ENCODE measurements around the gene KIF2B.

The KIF2B gene

DNA sequence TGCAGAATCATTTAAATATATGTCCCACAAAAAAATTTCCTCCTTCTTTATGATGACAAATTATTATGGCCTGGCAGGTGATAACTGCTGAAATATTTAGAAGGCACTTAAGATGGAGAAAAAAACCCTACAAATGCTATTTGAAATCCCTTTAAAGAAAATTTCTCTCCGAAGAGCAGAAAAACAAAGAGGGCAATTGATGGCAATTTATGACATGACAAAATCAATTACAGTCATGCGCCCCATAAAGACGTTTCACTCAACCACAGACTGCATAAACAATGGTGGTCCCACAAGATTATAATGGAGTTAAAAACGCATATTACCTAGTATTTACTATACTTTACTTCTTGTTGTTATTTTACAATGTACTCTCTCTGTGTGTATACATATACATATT lies 25.2 kb upstream of the KIF2B start:
- TF ChIP-seq, protein P1, sequence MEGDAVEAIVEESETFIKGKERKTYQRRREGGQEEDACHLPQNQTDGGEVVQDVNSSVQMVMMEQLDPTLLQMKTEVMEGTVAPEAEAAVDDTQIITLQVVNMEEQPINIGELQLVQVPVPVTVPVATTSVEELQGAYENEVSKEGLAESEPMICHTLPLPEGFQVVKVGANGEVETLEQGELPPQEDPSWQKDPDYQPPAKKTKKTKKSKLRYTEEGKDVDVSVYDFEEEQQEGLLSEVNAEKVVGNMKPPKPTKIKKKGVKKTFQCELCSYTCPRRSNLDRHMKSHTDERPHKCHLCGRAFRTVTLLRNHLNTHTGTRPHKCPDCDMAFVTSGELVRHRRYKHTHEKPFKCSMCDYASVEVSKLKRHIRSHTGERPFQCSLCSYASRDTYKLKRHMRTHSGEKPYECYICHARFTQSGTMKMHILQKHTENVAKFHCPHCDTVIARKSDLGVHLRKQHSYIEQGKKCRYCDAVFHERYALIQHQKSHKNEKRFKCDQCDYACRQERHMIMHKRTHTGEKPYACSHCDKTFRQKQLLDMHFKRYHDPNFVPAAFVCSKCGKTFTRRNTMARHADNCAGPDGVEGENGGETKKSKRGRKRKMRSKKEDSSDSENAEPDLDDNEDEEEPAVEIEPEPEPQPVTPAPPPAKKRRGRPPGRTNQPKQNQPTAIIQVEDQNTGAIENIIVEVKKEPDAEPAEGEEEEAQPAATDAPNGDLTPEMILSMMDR (IDR thresholded peaks at IDR 0.05; ENCODE audit: control insufficient read depth, extremely low read depth, insufficient read depth), result no peak
- H3K4me3 ChIP-seq (ENCODE audit: low read depth, low read length), result no peak overlapping the region
- no peak for DNase-seq (ENCODE audit: low read depth)

DNA sequence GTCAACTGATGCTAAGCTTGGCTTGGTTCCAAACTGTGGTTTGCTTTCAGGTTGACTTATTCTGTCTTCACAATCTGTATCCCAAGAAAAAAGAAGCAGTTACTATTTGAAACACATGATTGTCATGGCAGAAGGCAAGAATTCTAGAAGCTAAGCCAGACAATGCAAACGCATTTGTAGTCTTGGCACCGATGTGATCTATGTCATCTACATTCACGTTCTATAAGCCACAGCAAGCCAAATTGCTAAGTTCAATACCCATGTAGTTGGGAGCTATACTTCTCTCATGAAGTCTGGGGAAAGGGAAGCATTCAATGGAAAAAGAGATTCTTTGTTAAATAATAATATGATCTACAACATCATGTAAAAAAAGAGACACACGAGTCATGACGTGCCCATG lies 18.3 kb upstream of the KIF2B start:
- TF ChIP-seq, protein P1 (IDR thresholded peaks at IDR 0.05; ENCODE audit: control insufficient read depth, extremely low read depth, insufficient read depth), result no peak
- no peak overlapping the region for H3K4me3 ChIP-seq (ENCODE audit: low read depth, low read length)

DNA sequence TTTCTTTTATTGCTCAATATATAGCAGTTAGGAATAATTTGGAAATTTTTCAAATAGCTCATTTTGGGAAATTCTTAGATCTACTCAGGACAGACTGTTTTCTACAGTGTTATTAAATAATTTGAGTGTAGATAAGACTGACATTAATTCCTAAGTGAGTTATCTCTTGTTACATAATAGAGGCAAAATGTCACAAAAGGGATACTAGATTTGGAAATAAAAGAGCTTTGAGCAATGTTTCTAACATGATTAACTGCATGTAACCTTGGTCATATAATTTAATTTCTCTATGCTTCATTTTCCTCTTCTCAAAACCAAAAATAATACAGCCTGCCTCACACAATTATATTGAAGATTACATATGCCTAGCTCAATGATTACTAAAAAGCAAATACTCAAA lies 16.3 kb upstream of the KIF2B start:
- DNase-seq (ENCODE audit: low read depth), result no peak
- TF ChIP-seq, protein P1 (IDR thresholded peaks at IDR 0.05; ENCODE audit: control insufficient read depth, extremely low read depth, insufficient read depth), result no peak
- H3K4me3 ChIP-seq (ENCODE audit: low read depth, low read length), result no peak overlapping the region

More for the DNA sequence above, 18.3 kb upstream of the KIF2B start:
- no peak for DNase-seq (ENCODE audit: low read depth)

DNA sequence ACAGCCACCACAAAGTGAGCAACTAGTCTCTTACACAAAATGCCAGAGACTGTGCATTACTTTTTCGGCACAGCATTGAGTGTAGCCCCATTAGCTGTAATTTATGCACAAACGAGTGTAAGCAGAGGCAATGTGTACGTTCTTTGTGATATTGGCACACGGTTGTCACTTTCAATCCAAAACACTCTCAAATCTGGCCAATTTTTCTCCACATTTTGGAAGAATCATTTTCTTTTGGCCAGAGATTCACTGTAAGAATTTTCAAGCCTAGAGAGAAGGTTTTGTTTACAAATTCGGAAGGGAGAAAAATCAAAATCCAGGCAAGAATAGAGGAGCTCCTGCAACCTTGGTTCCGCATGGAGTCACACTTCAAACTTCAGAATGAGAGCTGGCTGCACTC lies 15.4 kb upstream of the KIF2B start:
- no peak for DNase-seq (ENCODE audit: low read depth)
- TF ChIP-seq, protein P1 (IDR thresholded peaks at IDR 0.05; ENCODE audit: control insufficient read depth, extremely low read depth, insufficient read depth), result no peak
- H3K4me3 ChIP-seq (ENCODE audit: low read depth, low read length), result no peak overlapping the region

DNA sequence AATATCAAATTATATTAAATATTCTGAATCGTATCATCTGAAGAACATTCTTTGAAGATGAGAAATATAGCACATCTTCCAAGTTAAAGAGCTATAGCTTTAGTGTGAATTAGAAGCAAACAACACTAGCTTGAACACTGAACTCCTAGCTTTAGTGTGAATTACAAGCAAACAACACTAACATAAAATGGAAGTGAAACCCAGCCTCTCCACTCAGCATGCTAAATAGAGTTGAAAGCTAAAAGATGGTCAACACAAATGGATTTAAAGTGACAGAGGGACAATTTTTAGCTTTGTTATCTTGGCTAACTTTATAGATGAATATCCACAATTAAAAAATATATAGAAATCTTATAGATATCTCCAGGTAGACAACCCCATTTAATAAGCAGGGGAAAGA lies 4.5 kb upstream of the KIF2B start:
- H3K4me3 ChIP-seq (ENCODE audit: low read depth, low read length), result no peak overlapping the region
- TF ChIP-seq, protein P1 (IDR thresholded peaks at IDR 0.05; ENCODE audit: control insufficient read depth, extremely low read depth, insufficient read depth), result no peak
- no peak for DNase-seq (ENCODE audit: low read depth)

DNA sequence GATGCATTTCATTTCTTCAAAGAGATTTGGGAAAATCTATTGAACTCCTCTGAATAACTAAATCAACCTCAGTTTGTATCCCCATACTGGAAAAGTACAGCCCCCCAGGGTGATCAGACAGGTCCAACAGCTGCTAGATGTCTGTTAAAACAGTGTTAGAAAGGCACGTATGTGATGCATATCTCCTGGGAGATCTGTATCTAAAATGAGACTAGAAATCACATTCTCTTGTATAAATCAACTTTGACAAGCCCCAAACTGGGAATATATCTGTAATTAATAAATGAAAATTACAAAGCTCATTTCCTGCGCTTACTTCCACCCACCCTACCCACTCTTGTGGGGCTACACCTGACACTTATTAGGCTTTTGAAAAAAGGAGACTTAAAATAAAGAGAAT lies 3.8 kb upstream of the KIF2B start:
- no peak for DNase-seq (ENCODE audit: low read depth)
- no peak overlapping the region for H3K4me3 ChIP-seq (ENCODE audit: low read depth, low read length)
- TF ChIP-seq, protein P1 (IDR thresholded peaks at IDR 0.05; ENCODE audit: control insufficient read depth, extremely low read depth, insufficient read depth), result no peak

DNA sequence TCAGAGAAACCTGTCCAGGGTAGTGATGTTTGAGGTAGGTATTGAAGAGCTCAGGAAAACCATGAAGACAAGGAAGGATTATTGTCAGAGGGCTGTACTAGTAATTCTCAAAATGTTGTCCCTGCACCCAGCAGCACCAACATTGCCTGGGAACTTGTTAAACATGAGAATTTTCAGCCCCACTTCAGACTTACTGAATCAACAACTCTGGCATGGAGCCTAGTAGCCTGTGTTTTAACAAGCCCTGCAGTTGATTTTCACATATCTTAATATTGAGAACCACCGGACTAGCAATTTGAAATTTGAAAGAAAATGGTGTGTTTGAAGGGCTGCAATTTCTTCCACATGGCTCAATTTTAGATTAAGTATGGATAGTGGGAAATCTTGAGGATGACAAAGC lies 2.8 kb upstream of the KIF2B start:
- DNase-seq (ENCODE audit: low read depth), result no peak
- H3K4me3 ChIP-seq (ENCODE audit: low read depth, low read length), result no peak overlapping the region
- TF ChIP-seq, protein P1 (IDR thresholded peaks at IDR 0.05; ENCODE audit: control insufficient read depth, extremely low read depth, insufficient read depth), result no peak
